Tibial nerve (tissue), 4 donors: ENCODE measurements around the gene SLC25A41. TPM values are rescaled to one million over a fixed set of nuclear protein-coding genes. Genes with fewer than 3 reads are reported as not detected.
"Not testable (repeated sequence)": the region's sequence is repeated elsewhere in the genome, so short reads cannot be mapped to it uniquely, and the experiment has no call there.

Experiments used
- DNase-seq, 2 donors: peaks; one replicate each; pipeline ENCODE4 v3.0.0-alpha.2; 2019; ENCODE audit warnings: low spot score in 2 of 2
- H3K27ac ChIP-seq, 4 donors: fragments of 200-600 bp; sonication (generic) in 3 of 4; one replicate each; pipeline ENCODE4 v1.5.1; 2017 to 2019; ENCODE audit warnings: mild to moderate bottlenecking in 1 of 4
- H3K27me3 ChIP-seq, 2 donors: fragments of 200-600 bp; sonication (generic) in 1 of 2; one replicate each; pipeline versions ENCODE4 v1.5.1 to v1.6.0; 2017 to 2019
- H3K36me3 ChIP-seq, 3 donors: fragments of 200-600 bp; sonication (generic); one replicate each; pipeline ENCODE4 v1.5.1; 2018 to 2019
- H3K4me1 ChIP-seq, 4 donors: fragments of 200-600 bp; sonication (generic) in 3 of 4; one replicate each; pipeline ENCODE4 v1.5.1; 2017 to 2019
- H3K4me3 ChIP-seq, 4 donors: fragments of 200-600 bp; sonication (generic) in 3 of 4; one replicate each; pipeline ENCODE4 v1.5.1; 2017 to 2019; ENCODE audit warnings: mild to moderate bottlenecking in 1 of 4, moderate library complexity in 1 of 4
- H3K9me3 ChIP-seq, 4 donors: fragments of 200-600 bp; sonication (generic) in 3 of 4; one replicate each; pipeline ENCODE4 v1.5.1; 2017 to 2019
- CTCF ChIP-seq, 5 experiments: fragments of 200-600 bp in 3 of 5; fragments of 450-650 bp in 2 of 5; sonication (generic) in 3 of 5; IDR thresholded peaks; one replicate each; pipeline ENCODE4 v1.5.1; 2016 to 2019; ENCODE audit warnings: antibody characterized with exemption in 5 of 5, mild to moderate bottlenecking in 3 of 5, moderate library complexity in 2 of 5
- EP300 ChIP-seq, 2 donors: sonication (generic); formaldehyde crosslinking; IDR thresholded peaks; one replicate each; pipeline ENCODE4 v1.6.1; 2017; ENCODE audit warnings: antibody characterized with exemption in 2 of 2, mild to moderate bottlenecking in 1 of 2
- POLR2A ChIP-seq, 2 donors: fragments of 450-650 bp; IDR thresholded peaks; one replicate each; pipeline ENCODE4 v1.6.1; 2017; ENCODE audit warnings: antibody characterized with exemption in 2 of 2, mild to moderate bottlenecking in 2 of 2, moderate library complexity in 2 of 2
- WGBS, 2 donors: methylation state at CpG; one replicate each; pipeline ENCODE4 v1.1.5; 2018; 5-methylcytosine and 5-hydroxymethylcytosine counted together
- total RNA-seq, 4 donors: library from RNA; depleted of rRNA; stranded (reverse); fragments of >200 nt; gene quantifications; one replicate each; pipeline ENCODE4 v1.1.0, GENCODE V29; 2016

SLC25A41 gene
- total RNA-seq, 4 donors from 2014 or later = 0.63 TPM; not detected in 3

- DNase-seq = no peak
- Histone ChIP-seq H3K27ac (peak overlapping the region in 3 of 4 donors; percentile 24 to 68 (median 63)), H3K4me1 (peaks cover 0 to 12% (median 4%) of the 10 kb centered on the region in 4 donors), H3K36me3 (no peaks in the 10 kb centered on the region), H3K9me3 (no peaks in the 10 kb centered on the region), H3K27me3 (no peaks in the 10 kb centered on the region), H3K4me3 (no peak overlapping the region)
- TF ChIP-seq EP300 (IDR thresholded peaks at IDR 0.05) (no peak), POLR2A (IDR thresholded peaks at IDR 0.05) (no peak), CTCF (IDR thresholded peaks at IDR 0.05) (no peak)
- 25 to 29% methylated on average over 21 to 22 of the region's 22 CpGs for WGBS, 2 donors
These were observed 30.5 kb downstream of the SLC25A41 start for GRCh38 chr19:6402837-6403608.

- peak overlapping the region in 1 of 4 donors; percentile 26 for H3K27ac ChIP-seq
- no peaks in the 10 kb centered on the region for H3K9me3 ChIP-seq
- no peaks in the 10 kb centered on the region for H3K27me3 ChIP-seq
- no peak for TF ChIP-seq EP300 (IDR thresholded peaks at IDR 0.05)
- TF ChIP-seq POLR2A (IDR thresholded peaks at IDR 0.05) = no peak
- no peak for TF ChIP-seq CTCF (IDR thresholded peaks at IDR 0.05)
- no peak for DNase-seq
- H3K36me3 ChIP-seq = no peaks in the 10 kb centered on the region
- 88 to 93% methylated on average over 10 of the region's 10 CpGs for WGBS, 2 donors
- peaks cover 0 to 12% (median 4%) of the 10 kb centered on the region in 4 donors for H3K4me1 ChIP-seq
- H3K4me3 ChIP-seq = no peak overlapping the region
These were observed 31.5 kb downstream of the SLC25A41 start for GRCh38 chr19:6402058-6402457.

- H3K36me3 ChIP-seq, H3K9me3 ChIP-seq, H3K27me3 ChIP-seq, H3K4me3 ChIP-seq, DNase-seq, H3K27ac ChIP-seq: not testable (repeated sequence)
- H3K4me1 ChIP-seq = peaks cover 0 to 12% (median 4%) of the 10 kb centered on the region in 4 donors
- WGBS, 2 donors = 87 to 89% methylated on average over 23 of the region's 23 CpGs
These were observed 33.3 kb downstream of the SLC25A41 start for GRCh38 chr19:6400062-6400944.

- TF ChIP-seq EP300 (IDR thresholded peaks at IDR 0.05) = no peak
- no peaks in the 10 kb centered on the region for H3K27me3 ChIP-seq
- no peak overlapping the region for H3K4me3 ChIP-seq
- WGBS, 2 donors = 90 to 91% methylated on average over 3 to 12 of the region's 12 CpGs
- no peak for DNase-seq
- H3K4me1 ChIP-seq = peaks cover 0 to 19% (median 12%) of the 10 kb centered on the region in 4 donors
- H3K9me3 ChIP-seq = no peaks in the 10 kb centered on the region
- H3K27ac ChIP-seq = no peak overlapping the region
- peaks cover 0 to 5% (median 0%) of the 10 kb centered on the region in 3 donors for H3K36me3 ChIP-seq
These were observed 37.3 kb downstream of the SLC25A41 start for GRCh38 chr19:6396305-6396704.

DNA sequence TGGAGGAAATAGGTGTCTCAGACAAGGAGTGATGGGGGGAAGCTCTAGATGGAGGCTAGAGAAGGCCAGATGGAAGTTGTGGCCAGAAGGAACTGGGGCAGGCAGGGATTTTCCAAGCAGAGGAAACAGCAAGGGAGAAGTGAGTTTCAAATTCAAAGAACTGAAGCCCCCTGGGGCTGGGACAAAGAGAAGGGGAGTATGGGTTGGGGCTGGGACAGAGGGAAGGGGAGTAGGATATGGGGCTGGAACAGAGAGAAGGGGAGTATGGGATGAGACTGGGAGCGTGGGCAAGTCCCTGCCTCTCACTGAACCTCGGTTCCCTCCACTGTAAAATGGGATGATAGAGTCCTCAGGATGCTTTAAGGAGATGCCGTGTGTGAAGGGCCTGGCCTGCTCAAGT, 38.7 kb downstream of the SLC25A41 start:
- TF ChIP-seq CTCF (IDR thresholded peaks at IDR 0.05) (no peak), POLR2A (IDR thresholded peaks at IDR 0.05) (no peak), EP300 (IDR thresholded peaks at IDR 0.05) (no peak)
- Histone ChIP-seq H3K4me3 (no peak overlapping the region), H3K4me1 (peaks cover 0 to 24% (median 12%) of the 10 kb centered on the region in 4 donors), H3K27ac (no peak overlapping the region), H3K9me3 (no peaks in the 10 kb centered on the region), H3K27me3 (no peaks in the 10 kb centered on the region), H3K36me3 (peaks cover 0 to 20% (median 0%) of the 10 kb centered on the region in 3 donors)
- WGBS, 2 donors = 85 to 86% methylated on average over 3 of the region's 3 CpGs
- DNase-seq = no peak
